Nephron progenitor cell (in vitro differentiated cells): ENCODE data around the gene TP53TG5.

ENCODE experiments used
- DNase-seq: peaks from one replicate; pipeline ENCODE4 v3.0.0; 2021
- H3K27ac Mint-ChIP-seq: 2 replicates; pipeline ENCODE4 v1.8.0; 2021; ENCODE audit warnings: mild to moderate bottlenecking, moderate library complexity, mixed read lengths
- H3K27me3 Mint-ChIP-seq: 2 replicates; pipeline ENCODE4 v1.8.0; 2021; ENCODE audit warnings: mild to moderate bottlenecking, low read depth, mixed read lengths; ENCODE audit not compliant: poor library complexity
- H3K36me3 Mint-ChIP-seq: 2 replicates; pipeline ENCODE4 v1.8.0; 2021; ENCODE audit warnings: low read depth, mixed read lengths
- H3K4me1 Mint-ChIP-seq: 2 replicates; pipeline ENCODE4 v1.8.0; 2021; ENCODE audit warnings: mixed read lengths
- H3K4me3 Mint-ChIP-seq: 2 replicates; pipeline ENCODE4 v1.8.0; 2021; ENCODE audit warnings: mild to moderate bottlenecking, moderate library complexity, mixed read lengths
- H3K9me3 Mint-ChIP-seq: 2 replicates; pipeline ENCODE4 v1.8.0; 2021; ENCODE audit warnings: mild to moderate bottlenecking, moderate library complexity, mixed read lengths
- TF ChIP-seq, protein P1 (sequence below): fragments of 200-600 bp; sonication (generic); IDR thresholded peaks from 2 replicates; pipeline ENCODE4 v1.5.0; 2021; ENCODE audit warnings: antibody characterized with exemption

The TP53TG5 gene

DNA sequence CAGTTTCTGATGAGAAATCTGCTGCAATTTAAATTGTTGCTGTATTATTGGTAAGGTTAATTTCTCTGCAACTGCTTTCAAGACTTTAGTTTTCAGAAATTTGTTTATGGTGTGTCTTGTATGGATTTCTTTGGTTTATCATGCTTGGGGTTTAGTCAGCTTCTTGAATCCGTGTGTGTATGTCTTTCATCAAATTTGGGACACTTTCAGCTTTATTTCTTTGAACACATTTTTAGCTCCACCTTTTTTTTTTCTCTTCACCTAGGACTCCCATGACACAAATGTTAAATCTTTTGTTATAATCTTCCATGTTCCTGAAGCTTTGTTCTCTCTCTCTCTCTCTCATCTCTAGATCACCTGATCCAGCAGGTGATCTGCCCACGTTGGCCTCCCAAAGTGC is 13.4 kb upstream of the TP53TG5 start:
- peaks cover 25% of the 10 kb centered on the region for H3K27me3 Mint-ChIP-seq
- H3K9me3 Mint-ChIP-seq = peaks cover 9% of the 10 kb centered on the region
- peaks cover 15% of the 10 kb centered on the region for H3K36me3 Mint-ChIP-seq
- no peaks in the 10 kb centered on the region for H3K4me1 Mint-ChIP-seq
- no peak overlapping the region for H3K4me3 Mint-ChIP-seq
- DNase-seq = no peak
- no peak overlapping the region for H3K27ac Mint-ChIP-seq
- TF ChIP-seq, protein P1, sequence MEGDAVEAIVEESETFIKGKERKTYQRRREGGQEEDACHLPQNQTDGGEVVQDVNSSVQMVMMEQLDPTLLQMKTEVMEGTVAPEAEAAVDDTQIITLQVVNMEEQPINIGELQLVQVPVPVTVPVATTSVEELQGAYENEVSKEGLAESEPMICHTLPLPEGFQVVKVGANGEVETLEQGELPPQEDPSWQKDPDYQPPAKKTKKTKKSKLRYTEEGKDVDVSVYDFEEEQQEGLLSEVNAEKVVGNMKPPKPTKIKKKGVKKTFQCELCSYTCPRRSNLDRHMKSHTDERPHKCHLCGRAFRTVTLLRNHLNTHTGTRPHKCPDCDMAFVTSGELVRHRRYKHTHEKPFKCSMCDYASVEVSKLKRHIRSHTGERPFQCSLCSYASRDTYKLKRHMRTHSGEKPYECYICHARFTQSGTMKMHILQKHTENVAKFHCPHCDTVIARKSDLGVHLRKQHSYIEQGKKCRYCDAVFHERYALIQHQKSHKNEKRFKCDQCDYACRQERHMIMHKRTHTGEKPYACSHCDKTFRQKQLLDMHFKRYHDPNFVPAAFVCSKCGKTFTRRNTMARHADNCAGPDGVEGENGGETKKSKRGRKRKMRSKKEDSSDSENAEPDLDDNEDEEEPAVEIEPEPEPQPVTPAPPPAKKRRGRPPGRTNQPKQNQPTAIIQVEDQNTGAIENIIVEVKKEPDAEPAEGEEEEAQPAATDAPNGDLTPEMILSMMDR = no peak

DNA sequence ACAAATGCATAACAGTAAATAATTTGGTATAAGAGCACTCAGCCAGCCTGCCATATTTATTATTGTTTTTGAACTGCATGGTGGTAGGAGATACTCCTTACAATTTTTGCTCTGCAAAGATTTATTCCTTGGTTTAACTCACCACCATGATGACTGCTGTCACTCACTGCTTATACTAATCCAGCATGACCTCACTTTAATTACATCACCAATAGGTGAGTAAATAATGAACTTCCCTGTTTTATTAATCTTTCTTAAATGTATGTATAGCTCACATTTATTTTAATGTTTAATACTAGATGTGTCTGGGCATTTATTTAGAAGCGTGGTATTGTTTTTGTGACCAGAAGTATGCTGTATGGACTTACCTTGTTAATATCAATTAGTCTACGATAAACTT is 12.8 kb upstream of the TP53TG5 start:
- Mint-ChIP-seq H3K9me3 (peaks cover 9% of the 10 kb centered on the region), H3K27me3 (peaks cover 25% of the 10 kb centered on the region), H3K4me1 (no peaks in the 10 kb centered on the region), H3K27ac (no peak overlapping the region), H3K4me3 (no peak overlapping the region), H3K36me3 (peaks cover 15% of the 10 kb centered on the region)
- no peak for DNase-seq
- TF ChIP-seq, protein P1 = no peak

DNA sequence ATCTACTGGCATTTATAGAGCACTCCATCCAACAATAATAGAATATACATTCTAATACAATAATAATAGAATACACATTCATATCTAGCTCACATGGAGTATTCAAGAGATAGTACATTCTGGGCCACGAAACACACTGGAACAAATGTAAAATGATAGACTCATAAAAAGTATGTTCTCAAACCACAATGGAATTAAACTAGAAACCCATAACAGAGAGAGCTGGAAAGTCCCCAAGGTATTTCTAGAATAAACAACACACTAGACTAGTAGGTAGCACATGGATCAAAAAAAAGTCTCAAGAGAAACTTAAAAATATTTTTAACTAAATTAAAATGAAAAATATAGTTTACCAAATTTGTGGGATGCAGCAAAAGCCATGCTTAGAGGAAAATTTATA is 9.1 kb upstream of the TP53TG5 start:
- peaks cover 31% of the 10 kb centered on the region for H3K27me3 Mint-ChIP-seq
- no peak overlapping the region for H3K4me3 Mint-ChIP-seq
- H3K36me3 Mint-ChIP-seq = peaks cover 10% of the 10 kb centered on the region
- TF ChIP-seq, protein P1 = no peak
- no peak for DNase-seq
- H3K9me3 Mint-ChIP-seq = peaks cover 9% of the 10 kb centered on the region
- H3K27ac Mint-ChIP-seq = no peak overlapping the region
- H3K4me1 Mint-ChIP-seq = no peaks in the 10 kb centered on the region

DNA sequence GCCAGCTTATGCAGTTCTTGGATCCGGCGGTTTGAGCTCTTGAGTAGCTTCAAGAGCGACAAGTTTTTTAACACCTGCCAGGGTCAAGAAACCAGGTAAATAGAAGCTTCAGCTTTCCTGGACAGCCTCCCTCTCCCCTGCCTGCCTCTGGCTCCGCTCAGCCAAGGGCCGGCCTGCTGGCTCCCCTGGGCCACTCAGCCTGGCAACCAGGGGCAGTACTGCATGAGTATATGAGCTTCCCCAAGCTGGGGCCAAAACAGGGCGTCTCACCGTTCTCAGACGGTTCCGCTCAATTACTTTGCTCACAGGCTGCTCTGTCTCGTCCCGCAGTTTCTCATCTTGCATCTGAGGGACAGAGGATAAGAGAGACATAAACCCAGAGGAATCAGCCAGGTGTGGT is 856 bp downstream of the TP53TG5 start:
- DNase-seq = peak; percentile 35
- Mint-ChIP-seq H3K27ac (peak overlapping the region; percentile 32), H3K4me1 (peaks cover 31% of the 10 kb centered on the region), H3K4me3 (no peak overlapping the region), H3K27me3 (peaks cover 15% of the 10 kb centered on the region), H3K9me3 (no peaks in the 10 kb centered on the region), H3K36me3 (peaks cover 5% of the 10 kb centered on the region)
- TF ChIP-seq, protein P1 = no peak

DNA sequence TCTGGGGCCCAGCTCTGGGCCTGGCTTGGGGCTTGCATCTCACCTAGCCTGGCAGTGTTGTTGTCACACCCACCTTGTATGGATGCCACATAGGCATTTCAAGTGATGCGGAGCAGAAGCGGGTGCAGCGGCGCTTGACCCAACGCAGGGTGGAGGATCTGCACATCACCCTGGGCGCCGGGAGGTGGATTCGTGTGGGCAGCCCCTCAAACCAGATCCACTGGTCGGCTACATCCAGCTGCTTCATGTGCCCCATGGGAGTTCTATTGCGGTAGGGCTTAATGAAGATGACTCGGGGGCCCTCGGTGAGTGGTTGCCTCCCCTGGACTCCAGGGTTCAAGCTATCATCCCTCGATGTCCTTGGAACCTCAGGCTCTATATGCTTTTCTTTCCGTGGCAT is 3.2 kb downstream of the TP53TG5 start:
- Mint-ChIP-seq H3K9me3 (no peaks in the 10 kb centered on the region), H3K27ac (no peak overlapping the region), H3K4me3 (no peak overlapping the region), H3K4me1 (peaks cover 33% of the 10 kb centered on the region), H3K27me3 (peaks cover 17% of the 10 kb centered on the region), H3K36me3 (no peaks in the 10 kb centered on the region)
- DNase-seq = no peak
- TF ChIP-seq, protein P1 = no peak

DNA sequence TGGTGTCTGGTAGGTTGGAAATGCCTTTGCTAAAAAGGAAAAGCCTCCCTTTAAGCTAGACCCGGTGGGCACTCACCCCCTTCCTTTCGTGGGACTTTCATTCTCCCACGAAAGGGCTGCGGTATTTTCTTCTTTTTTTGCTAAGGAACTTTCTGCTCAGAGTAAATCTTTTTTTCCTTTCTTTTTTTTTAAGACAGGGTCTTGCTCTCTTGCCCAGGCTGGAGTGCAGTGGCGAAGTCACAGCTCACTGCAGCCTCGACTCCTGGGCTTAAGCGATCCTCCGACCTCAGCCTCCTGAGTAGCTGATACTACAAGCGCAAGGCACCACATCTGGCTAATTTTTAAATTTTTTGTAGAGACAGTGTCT is 4.0 kb downstream of the TP53TG5 start:
- H3K4me1 Mint-ChIP-seq = peaks cover 33% of the 10 kb centered on the region
- H3K27ac Mint-ChIP-seq = no peak overlapping the region
- peak overlapping the region; percentile 82 for H3K4me3 Mint-ChIP-seq
- H3K9me3 Mint-ChIP-seq = no peaks in the 10 kb centered on the region
- DNase-seq = no peak
- H3K36me3 Mint-ChIP-seq = peaks cover under 1% of the 10 kb centered on the region
- H3K27me3 Mint-ChIP-seq = peaks cover 17% of the 10 kb centered on the region
- TF ChIP-seq, protein P1 = no peak
